ENCODE results near the gene SLC7A14. TPM values are rescaled to one million over a fixed set of nuclear protein-coding genes. Genes with fewer than 3 reads are reported as not detected.

The SLC7A14 gene
- total and polyA plus RNA-seq, 2 of the 13 experiments (the other 11 are each of a cell fraction or from before 2014, with no cell fraction given) = not detected

DNA sequence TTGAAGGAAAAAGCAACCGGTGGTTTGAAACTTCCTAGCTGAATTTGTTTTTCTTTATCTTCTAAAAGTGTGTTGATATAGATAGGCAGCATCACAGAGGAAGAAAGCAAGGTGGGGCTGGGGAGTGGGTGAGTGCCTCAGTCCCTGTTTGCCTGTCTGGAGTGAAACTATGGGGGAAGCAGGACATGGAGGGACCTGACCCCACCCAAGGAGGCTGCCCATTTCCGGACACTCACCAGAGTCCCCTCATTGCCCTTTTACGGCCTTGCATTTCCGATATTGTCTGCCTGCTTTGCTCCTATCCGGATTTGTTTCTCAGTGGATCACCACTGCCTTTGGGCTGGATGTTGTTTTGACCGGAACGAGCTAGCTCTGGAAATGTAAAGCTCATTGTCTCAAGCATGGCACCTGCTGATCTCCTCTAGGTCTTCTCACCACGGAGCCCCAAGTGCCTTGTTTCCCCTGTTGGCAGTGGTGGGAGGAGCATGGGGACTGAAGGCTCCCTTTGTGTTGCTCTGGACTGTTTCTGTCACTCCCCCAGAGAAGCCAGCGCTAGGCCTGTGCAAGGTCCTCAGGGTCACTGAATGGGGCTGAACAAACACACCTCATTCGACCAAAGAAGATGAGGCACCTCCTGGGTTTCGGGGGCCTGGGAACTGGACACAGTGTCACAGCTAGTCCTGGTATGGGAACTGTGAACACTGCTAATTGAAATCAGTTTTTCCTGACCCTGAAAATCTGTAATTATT is 160.2 kb downstream of the SLC7A14 start (continued):
- TF ChIP-seq, protein P1, sequence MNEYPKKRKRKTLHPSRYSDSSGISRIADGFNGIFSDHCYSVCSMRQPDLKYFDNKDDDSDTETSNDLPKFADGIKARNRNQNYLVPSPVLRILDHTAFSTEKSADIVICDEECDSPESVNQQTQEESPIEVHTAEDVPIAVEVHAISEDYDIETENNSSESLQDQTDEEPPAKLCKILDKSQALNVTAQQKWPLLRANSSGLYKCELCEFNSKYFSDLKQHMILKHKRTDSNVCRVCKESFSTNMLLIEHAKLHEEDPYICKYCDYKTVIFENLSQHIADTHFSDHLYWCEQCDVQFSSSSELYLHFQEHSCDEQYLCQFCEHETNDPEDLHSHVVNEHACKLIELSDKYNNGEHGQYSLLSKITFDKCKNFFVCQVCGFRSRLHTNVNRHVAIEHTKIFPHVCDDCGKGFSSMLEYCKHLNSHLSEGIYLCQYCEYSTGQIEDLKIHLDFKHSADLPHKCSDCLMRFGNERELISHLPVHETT (CRISPR knock-in tag; conservative IDR thresholded peaks at IDR 0.05) = no peak
- TF ChIP-seq SRF (IDR thresholded peaks at IDR 0.05; ENCODE audit: low read depth, low read length) (peak; percentile 88; the same call in 1 of the 2 replicates), ZNF510 (CRISPR knock-in tag; IDR thresholded peaks at IDR 0.05; ENCODE audit: low read depth) (no peak), DRAP1 (CRISPR knock-in tag; IDR thresholded peaks at IDR 0.05) (peak; percentile 79), PAXIP1 (CRISPR knock-in tag; conservative IDR thresholded peaks at IDR 0.05) (peak; percentile 89), NR2C2 (CRISPR knock-in tag; IDR thresholded peaks at IDR 0.05; ENCODE audit: borderline replicate concordance) (0 out of 2 replicates have a peak, but pooled peaks have one; percentile 22), ZNF414 (CRISPR knock-in tag; IDR thresholded peaks at IDR 0.05) (no peak), GATAD2A (CRISPR knock-in tag; IDR thresholded peaks at IDR 0.05) (peak; percentile 79), SALL2 (CRISPR knock-in tag; IDR thresholded peaks at IDR 0.05) (0 out of 2 replicates have a peak, but pooled peaks have one; percentile 28), HOXA7 (CRISPR knock-in tag; IDR thresholded peaks at IDR 0.05) (no peak), RARG (CRISPR knock-in tag; IDR thresholded peaks at IDR 0.05; ENCODE audit: low read depth) (no peak), ZFYVE20 (CRISPR knock-in tag; IDR thresholded peaks at IDR 0.05; ENCODE audit: borderline replicate concordance, low read depth) (no peak), ZEB1 (IDR thresholded peaks at IDR 0.05; ENCODE audit: insufficient replicate concordance, low read depth) (peak; percentile 59)
- TF ChIP-seq, protein P2, sequence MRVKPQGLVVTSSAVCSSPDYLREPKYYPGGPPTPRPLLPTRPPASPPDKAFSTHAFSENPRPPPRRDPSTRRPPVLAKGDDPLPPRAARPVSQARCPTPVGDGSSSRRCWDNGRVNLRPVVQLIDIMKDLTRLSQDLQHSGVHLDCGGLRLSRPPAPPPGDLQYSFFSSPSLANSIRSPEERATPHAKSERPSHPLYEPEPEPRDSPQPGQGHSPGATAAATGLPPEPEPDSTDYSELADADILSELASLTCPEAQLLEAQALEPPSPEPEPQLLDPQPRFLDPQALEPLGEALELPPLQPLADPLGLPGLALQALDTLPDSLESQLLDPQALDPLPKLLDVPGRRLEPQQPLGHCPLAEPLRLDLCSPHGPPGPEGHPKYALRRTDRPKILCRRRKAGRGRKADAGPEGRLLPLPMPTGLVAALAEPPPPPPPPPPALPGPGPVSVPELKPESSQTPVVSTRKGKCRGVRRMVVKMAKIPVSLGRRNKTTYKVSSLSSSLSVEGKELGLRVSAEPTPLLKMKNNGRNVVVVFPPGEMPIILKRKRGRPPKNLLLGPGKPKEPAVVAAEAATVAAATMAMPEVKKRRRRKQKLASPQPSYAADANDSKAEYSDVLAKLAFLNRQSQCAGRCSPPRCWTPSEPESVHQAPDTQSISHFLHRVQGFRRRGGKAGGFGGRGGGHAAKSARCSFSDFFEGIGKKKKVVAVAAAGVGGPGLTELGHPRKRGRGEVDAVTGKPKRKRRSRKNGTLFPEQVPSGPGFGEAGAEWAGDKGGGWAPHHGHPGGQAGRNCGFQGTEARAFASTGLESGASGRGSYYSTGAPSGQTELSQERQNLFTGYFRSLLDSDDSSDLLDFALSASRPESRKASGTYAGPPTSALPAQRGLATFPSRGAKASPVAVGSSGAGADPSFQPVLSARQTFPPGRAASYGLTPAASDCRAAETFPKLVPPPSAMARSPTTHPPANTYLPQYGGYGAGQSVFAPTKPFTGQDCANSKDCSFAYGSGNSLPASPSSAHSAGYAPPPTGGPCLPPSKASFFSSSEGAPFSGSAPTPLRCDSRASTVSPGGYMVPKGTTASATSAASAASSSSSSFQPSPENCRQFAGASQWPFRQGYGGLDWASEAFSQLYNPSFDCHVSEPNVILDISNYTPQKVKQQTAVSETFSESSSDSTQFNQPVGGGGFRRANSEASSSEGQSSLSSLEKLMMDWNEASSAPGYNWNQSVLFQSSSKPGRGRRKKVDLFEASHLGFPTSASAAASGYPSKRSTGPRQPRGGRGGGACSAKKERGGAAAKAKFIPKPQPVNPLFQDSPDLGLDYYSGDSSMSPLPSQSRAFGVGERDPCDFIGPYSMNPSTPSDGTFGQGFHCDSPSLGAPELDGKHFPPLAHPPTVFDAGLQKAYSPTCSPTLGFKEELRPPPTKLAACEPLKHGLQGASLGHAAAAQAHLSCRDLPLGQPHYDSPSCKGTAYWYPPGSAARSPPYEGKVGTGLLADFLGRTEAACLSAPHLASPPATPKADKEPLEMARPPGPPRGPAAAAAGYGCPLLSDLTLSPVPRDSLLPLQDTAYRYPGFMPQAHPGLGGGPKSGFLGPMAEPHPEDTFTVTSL (CRISPR knock-in tag; IDR thresholded peaks at IDR 0.05; ENCODE audit: borderline replicate concordance) = peak; percentile 69; the same call in 1 of the 2 replicates
- TF ChIP-seq, protein P3, sequence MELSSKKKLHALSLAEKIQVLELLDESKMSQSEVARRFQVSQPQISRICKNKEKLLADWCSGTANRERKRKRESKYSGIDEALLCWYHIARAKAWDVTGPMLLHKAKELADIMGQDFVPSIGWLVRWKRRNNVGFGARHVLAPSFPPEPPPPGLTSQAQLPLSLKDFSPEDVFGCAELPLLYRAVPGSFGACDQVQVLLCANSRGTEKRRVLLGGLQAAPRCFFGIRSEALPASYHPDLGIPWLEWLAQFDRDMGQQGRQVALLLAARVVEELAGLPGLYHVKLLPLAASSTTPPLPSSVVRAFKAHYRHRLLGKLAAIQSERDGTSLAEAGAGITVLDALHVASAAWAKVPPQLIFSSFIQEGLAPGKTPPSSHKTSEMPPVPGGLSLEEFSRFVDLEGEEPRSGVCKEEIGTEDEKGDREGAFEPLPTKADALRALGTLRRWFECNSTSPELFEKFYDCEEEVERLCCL (CRISPR knock-in tag; IDR thresholded peaks at IDR 0.05; ENCODE audit: borderline replicate concordance) = no peak
